Body of pancreas (tissue), 4 donors: ENCODE measurements around the gene TRIML1.

Source experiments
- CTCF ChIP-seq, 7 experiments: fragments of 450-650 bp in 4 of 7; fragments of 200-600 bp in 3 of 7; sonication (generic) in 3 of 7; IDR thresholded peaks; one replicate each; pipeline ENCODE4 v1.5.1; 2016 to 2019; ENCODE audit warnings: antibody characterized with exemption in 7 of 7
- POLR2A ChIP-seq, 3 donors: fragments of 450-650 bp; IDR thresholded peaks; one replicate each; pipeline ENCODE4 v1.6.1; 2016; ENCODE audit warnings: antibody characterized with exemption in 3 of 3, mild to moderate bottlenecking in 2 of 3

GRCh38 chr4:188160406-188160805 lies 21.2 kb downstream of the TRIML1 start:
- TF ChIP-seq CTCF (IDR thresholded peaks at IDR 0.05) (no peak), POLR2A (IDR thresholded peaks at IDR 0.05) (no peak)
